Activated T-cell treated with anti-CD3 and anti-CD28 coated beads, Interleukin-2, amount 50 U/mL, for 72 hours (primary cell): ENCODE data around the gene NKAIN2. TPM values are rescaled to one million over a fixed set of nuclear protein-coding genes. Genes with fewer than 3 reads are reported as not detected.

Experiments used
- ATAC-seq, 2 donors: fragments of 150-1000 bp; cut with Tn5 transposase; replicated peaks in 1 of 2; 2 replicates each; pipeline ENCODE4 v1.10.0; 2021; ENCODE audit warnings: moderate library complexity in 2 of 2, mild to moderate bottlenecking in 1 of 2
- DNase-seq, 2 donors: peaks; one replicate each; pipeline ENCODE4 v3.0.0; 2021 to 2022; ENCODE audit warnings: mixed read lengths in 1 of 2
- H3K27ac Mint-ChIP-seq: one replicate; pipeline ENCODE4 v1.8.0; 2022; ENCODE audit warnings: mild to moderate bottlenecking, moderate library complexity, mixed read lengths
- H3K27me3 Mint-ChIP-seq: one replicate; pipeline ENCODE4 v1.8.0; 2022; ENCODE audit warnings: low read depth, mixed read lengths
- H3K36me3 Mint-ChIP-seq, 2 donors: one replicate each; pipeline ENCODE4 v1.8.0; 2022; ENCODE audit warnings: mixed read lengths in 2 of 2, mild to moderate bottlenecking in 1 of 2; ENCODE audit not compliant: insufficient read depth in 2 of 2
- H3K4me1 Mint-ChIP-seq: one replicate; pipeline ENCODE4 v1.8.0; 2022; ENCODE audit warnings: low read depth, mixed read lengths
- H3K4me3 Mint-ChIP-seq, 2 donors: one replicate each; pipeline ENCODE4 v1.8.0; 2022; ENCODE audit warnings: mild to moderate bottlenecking in 2 of 2, mixed read lengths in 2 of 2, moderate library complexity in 2 of 2
- H3K9me3 Mint-ChIP-seq, 2 donors: one replicate each; pipeline ENCODE4 v1.8.0; 2022; ENCODE audit warnings: mixed read lengths in 2 of 2
- total RNA-seq, 2 donors: library from RNA; stranded (reverse); gene quantifications; one replicate each; pipeline ENCODE4 v1.2.3, GENCODE V29; 2022

Gene NKAIN2
- total RNA-seq, 2 donors from 2014 or later, result not detected

GRCh38 chr6:123821112-123821511, 17.4 kb downstream of the NKAIN2 start:
- DNase-seq, result no peak
- Mint-ChIP-seq H3K27ac (no peak overlapping the region), H3K27me3 (no peaks in the 10 kb centered on the region)

GRCh38 chr6:123829302-123829953, 25.8 kb downstream of the NKAIN2 start:
- H3K27me3 Mint-ChIP-seq, result no peaks in the 10 kb centered on the region
- H3K36me3 Mint-ChIP-seq, result no peaks in the 10 kb centered on the region
- ATAC-seq, result no peak
- no peak overlapping the region for H3K4me3 Mint-ChIP-seq
- H3K4me1 Mint-ChIP-seq, result no peaks in the 10 kb centered on the region
- no peak overlapping the region for H3K27ac Mint-ChIP-seq
- DNase-seq, result no peak
- peaks cover 0 to 2% of the 10 kb centered on the region in 2 donors for H3K9me3 Mint-ChIP-seq

More at GRCh38 chr6:123821112-123821511, 17.4 kb downstream of the NKAIN2 start:
- no peaks in the 10 kb centered on the region for H3K36me3 Mint-ChIP-seq
- no peak for ATAC-seq
- H3K4me1 Mint-ChIP-seq, result no peaks in the 10 kb centered on the region
- peaks cover 2 to 3% of the 10 kb centered on the region in 2 donors for H3K9me3 Mint-ChIP-seq
- H3K4me3 Mint-ChIP-seq, result no peak overlapping the region

- DNase-seq, result no peak
- Mint-ChIP-seq H3K27me3 (no peaks in the 10 kb centered on the region), H3K4me1 (no peaks in the 10 kb centered on the region), H3K4me3 (no peak overlapping the region), H3K9me3 (peaks cover 0 to 2% of the 10 kb centered on the region in 2 donors), H3K27ac (no peak overlapping the region), H3K36me3 (no peaks in the 10 kb centered on the region)
- no peak for ATAC-seq
Measured at GRCh38 chr6:123830120-123830519, 26.5 kb downstream of the NKAIN2 start.

- DNase-seq (no peak), ATAC-seq (no peak)
- Mint-ChIP-seq H3K4me1 (no peaks in the 10 kb centered on the region), H3K27ac (no peak overlapping the region), H3K9me3 (no peaks in the 10 kb centered on the region), H3K36me3 (no peaks in the 10 kb centered on the region), H3K4me3 (no peak overlapping the region), H3K27me3 (no peaks in the 10 kb centered on the region)
Measured at GRCh38 chr6:123838505-123839234, 35.0 kb downstream of the NKAIN2 start.

- H3K27me3 Mint-ChIP-seq, result no peaks in the 10 kb centered on the region
- H3K9me3 Mint-ChIP-seq, result no peaks in the 10 kb centered on the region
- no peak overlapping the region for H3K27ac Mint-ChIP-seq
- ATAC-seq, result no peak
- H3K4me1 Mint-ChIP-seq, result no peaks in the 10 kb centered on the region
- H3K36me3 Mint-ChIP-seq, result no peaks in the 10 kb centered on the region
- H3K4me3 Mint-ChIP-seq, result no peak overlapping the region
- no peak for DNase-seq
Measured at GRCh38 chr6:123841067-123841896, 37.6 kb downstream of the NKAIN2 start.

GRCh38 chr6:123844011-123844410, 40.3 kb downstream of the NKAIN2 start:
- Mint-ChIP-seq H3K27ac (no peak overlapping the region), H3K4me3 (no peak overlapping the region), H3K9me3 (no peaks in the 10 kb centered on the region), H3K36me3 (no peaks in the 10 kb centered on the region), H3K4me1 (no peaks in the 10 kb centered on the region), H3K27me3 (no peaks in the 10 kb centered on the region)
- DNase-seq, result no peak
- no peak for ATAC-seq

GRCh38 chr6:123848347-123848746, 44.7 kb downstream of the NKAIN2 start:
- H3K27me3 Mint-ChIP-seq, result no peaks in the 10 kb centered on the region
- H3K9me3 Mint-ChIP-seq, result no peaks in the 10 kb centered on the region
- H3K36me3 Mint-ChIP-seq, result no peaks in the 10 kb centered on the region
- ATAC-seq (no peak), DNase-seq (no peak)
- no peak overlapping the region for H3K4me3 Mint-ChIP-seq
- no peak overlapping the region for H3K27ac Mint-ChIP-seq
- H3K4me1 Mint-ChIP-seq, result no peaks in the 10 kb centered on the region

GRCh38 chr6:123849406-123849805, 45.7 kb downstream of the NKAIN2 start:
- Mint-ChIP-seq H3K9me3 (no peaks in the 10 kb centered on the region), H3K27ac (no peak overlapping the region), H3K36me3 (no peaks in the 10 kb centered on the region), H3K4me3 (no peak overlapping the region), H3K4me1 (no peaks in the 10 kb centered on the region), H3K27me3 (no peaks in the 10 kb centered on the region)
- DNase-seq (no peak), ATAC-seq (no peak)

GRCh38 chr6:123850555-123850954, 46.9 kb downstream of the NKAIN2 start:
- Mint-ChIP-seq H3K27me3 (no peaks in the 10 kb centered on the region), H3K4me1 (no peaks in the 10 kb centered on the region), H3K27ac (no peak overlapping the region), H3K36me3 (no peaks in the 10 kb centered on the region), H3K4me3 (no peak overlapping the region), H3K9me3 (no peaks in the 10 kb centered on the region)
- ATAC-seq, result no peak
- DNase-seq, result no peak

- H3K4me3 Mint-ChIP-seq, result no peak overlapping the region
- no peaks in the 10 kb centered on the region for H3K9me3 Mint-ChIP-seq
Measured at GRCh38 chr6:123854201-123854600, 50.5 kb downstream of the NKAIN2 start.

GRCh38 chr6:123855506-123855905, 51.8 kb downstream of the NKAIN2 start:
- H3K27ac Mint-ChIP-seq, result no peak overlapping the region
- DNase-seq (no peak), ATAC-seq (no peak)
- H3K9me3 Mint-ChIP-seq, result no peaks in the 10 kb centered on the region
- H3K36me3 Mint-ChIP-seq, result no peaks in the 10 kb centered on the region
- H3K4me3 Mint-ChIP-seq, result no peak overlapping the region
- H3K27me3 Mint-ChIP-seq, result no peaks in the 10 kb centered on the region
- no peaks in the 10 kb centered on the region for H3K4me1 Mint-ChIP-seq

More at GRCh38 chr6:123854201-123854600, 50.5 kb downstream of the NKAIN2 start:
- no peak overlapping the region for H3K27ac Mint-ChIP-seq
- H3K4me1 Mint-ChIP-seq, result no peaks in the 10 kb centered on the region
- no peaks in the 10 kb centered on the region for H3K27me3 Mint-ChIP-seq
- DNase-seq (no peak), ATAC-seq (no peak)
- no peaks in the 10 kb centered on the region for H3K36me3 Mint-ChIP-seq

GRCh38 chr6:123859291-123859690, 55.6 kb downstream of the NKAIN2 start:
- DNase-seq, result no peak
- Mint-ChIP-seq H3K27ac (no peak overlapping the region), H3K9me3 (peaks cover 0 to 2% of the 10 kb centered on the region in 2 donors), H3K4me1 (no peaks in the 10 kb centered on the region), H3K4me3 (no peak overlapping the region), H3K36me3 (no peaks in the 10 kb centered on the region), H3K27me3 (no peaks in the 10 kb centered on the region)
- no peak for ATAC-seq

GRCh38 chr6:123869334-123869733, 65.7 kb downstream of the NKAIN2 start:
- Mint-ChIP-seq H3K36me3 (no peaks in the 10 kb centered on the region), H3K27me3 (no peaks in the 10 kb centered on the region), H3K4me1 (no peaks in the 10 kb centered on the region), H3K9me3 (peaks cover 0 to 2% of the 10 kb centered on the region in 2 donors), H3K27ac (no peak overlapping the region), H3K4me3 (no peak overlapping the region)
- ATAC-seq (no peak), DNase-seq (no peak)
